ENCODE measurements around the gene PPT2. TPM values are rescaled to one million over a fixed set of nuclear protein-coding genes. Genes with fewer than 3 reads are reported as not detected.
A peak's percentile ranks its signal among the peaks of the same experiment; 100 is the strongest.

The PPT2 gene
- total RNA-seq, 2 experiments from 2014 or later: 13.2 to 14.8 TPM

DNA sequence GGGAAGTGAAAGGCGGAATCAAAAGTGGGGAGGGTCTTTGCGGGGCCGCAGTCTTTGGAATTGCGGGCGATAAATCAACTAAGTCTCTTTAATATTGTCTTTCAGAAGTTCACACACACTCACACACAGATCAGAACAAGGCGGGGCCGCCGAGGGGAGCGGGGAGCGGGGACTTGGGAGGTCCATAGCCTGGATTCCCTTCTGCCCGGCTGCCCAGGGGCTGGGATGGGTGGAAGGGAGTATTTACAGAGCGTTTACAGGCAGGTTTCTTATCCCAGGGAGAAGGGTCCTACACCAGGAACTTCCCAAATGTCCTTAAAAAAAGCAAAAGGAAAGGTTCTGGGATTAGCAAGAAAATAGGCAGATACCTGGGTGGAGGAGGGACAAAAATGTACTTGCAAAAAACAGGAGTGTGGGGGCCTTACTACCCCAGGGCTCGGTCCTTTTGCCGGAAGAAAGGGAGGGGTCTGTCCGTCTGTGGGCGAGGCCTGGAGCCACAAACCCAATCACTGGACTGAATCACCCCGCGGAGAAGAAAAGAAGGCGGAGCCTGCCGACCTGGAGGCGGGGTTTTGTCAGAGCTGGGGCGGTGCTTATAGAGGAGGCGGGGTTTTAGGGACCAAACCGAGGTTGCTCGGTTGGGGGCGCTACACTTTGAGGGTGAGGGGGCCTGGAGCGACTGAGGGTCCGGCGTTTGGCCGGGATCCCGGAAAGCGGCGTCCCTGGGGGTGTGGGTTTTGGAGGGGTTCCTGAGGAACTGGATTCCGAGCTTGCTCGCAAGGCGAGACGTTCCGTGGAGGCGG, 5.5 kb upstream of the PPT2 start:
- DNase-seq: peak; percentile 89
- Mint-ChIP-seq H3K4me3 (peak overlapping the region; percentile 76), H3K27ac (peak overlapping the region; percentile 28), H3K27me3 (ENCODE audit: low read depth) (peaks cover 8% of the 10 kb centered on the region), H3K36me3 (ENCODE audit: low read depth) (no peaks in the 10 kb centered on the region), H3K4me1 (ENCODE audit: low read depth) (peaks cover 44% of the 10 kb centered on the region), H3K9me3 (no peaks in the 10 kb centered on the region)
- intact Hi-C loops (cut with micrococcal nuclease): loop anchor here (1.0 kb wide), 1 partner anchor 18 kb away; the partner anchor contains the start of gene FKBPL
- CTCF ChIA-PET: interaction anchor here (0.8 kb wide), 1 partner anchor 12 kb away, joined by 4 read pairs; no protein-coding TSS in a partner anchor

DNA sequence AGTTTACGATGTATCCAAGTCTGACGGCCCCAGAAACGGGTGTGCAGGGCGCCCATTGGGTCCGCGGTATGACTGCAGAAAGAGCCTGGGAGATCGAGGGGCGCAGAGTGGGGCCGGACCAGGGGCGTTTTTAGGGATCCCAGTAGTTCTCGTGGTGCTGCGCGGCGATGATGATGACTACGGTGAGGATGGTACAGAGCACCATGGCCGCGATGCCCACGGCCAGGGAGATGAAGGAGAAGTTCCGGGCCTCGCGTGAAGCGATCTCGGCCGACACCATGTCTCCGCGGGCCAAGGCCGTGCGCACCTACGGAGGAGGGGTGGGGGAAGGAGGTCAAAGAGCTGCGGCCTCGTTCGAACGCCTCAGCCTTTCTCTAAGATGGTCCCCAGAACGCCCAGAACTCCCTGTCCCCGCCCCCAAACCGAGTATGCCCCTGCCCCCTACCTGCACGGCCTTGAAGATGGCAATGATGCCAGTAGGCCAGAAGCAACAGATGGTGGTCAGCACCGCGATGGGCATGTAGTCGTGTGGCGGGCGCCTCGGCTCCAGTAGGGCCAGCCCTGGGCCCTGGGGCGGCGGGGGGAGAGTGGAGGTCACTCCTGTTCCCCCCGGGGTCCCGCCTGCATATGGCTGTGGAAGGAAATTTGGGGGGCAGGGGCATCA, 4.7 kb upstream of the PPT2 start:
- peaks cover 8% of the 10 kb centered on the region for H3K27me3 Mint-ChIP-seq (ENCODE audit: low read depth)
- peaks cover 45% of the 10 kb centered on the region for H3K4me1 Mint-ChIP-seq (ENCODE audit: low read depth)
- CTCF ChIA-PET: interaction anchor here (0.8 kb wide), 1 partner anchor 13 kb away, joined by 4 read pairs; no protein-coding TSS in a partner anchor
- peak overlapping the region; percentile 76 for H3K4me3 Mint-ChIP-seq
- no peak for DNase-seq
- peak overlapping the region; percentile 28 for H3K27ac Mint-ChIP-seq
- intact Hi-C loops (cut with micrococcal nuclease): no loop called here
- H3K36me3 Mint-ChIP-seq (ENCODE audit: low read depth): no peaks in the 10 kb centered on the region
- no peaks in the 10 kb centered on the region for H3K9me3 Mint-ChIP-seq

DNA sequence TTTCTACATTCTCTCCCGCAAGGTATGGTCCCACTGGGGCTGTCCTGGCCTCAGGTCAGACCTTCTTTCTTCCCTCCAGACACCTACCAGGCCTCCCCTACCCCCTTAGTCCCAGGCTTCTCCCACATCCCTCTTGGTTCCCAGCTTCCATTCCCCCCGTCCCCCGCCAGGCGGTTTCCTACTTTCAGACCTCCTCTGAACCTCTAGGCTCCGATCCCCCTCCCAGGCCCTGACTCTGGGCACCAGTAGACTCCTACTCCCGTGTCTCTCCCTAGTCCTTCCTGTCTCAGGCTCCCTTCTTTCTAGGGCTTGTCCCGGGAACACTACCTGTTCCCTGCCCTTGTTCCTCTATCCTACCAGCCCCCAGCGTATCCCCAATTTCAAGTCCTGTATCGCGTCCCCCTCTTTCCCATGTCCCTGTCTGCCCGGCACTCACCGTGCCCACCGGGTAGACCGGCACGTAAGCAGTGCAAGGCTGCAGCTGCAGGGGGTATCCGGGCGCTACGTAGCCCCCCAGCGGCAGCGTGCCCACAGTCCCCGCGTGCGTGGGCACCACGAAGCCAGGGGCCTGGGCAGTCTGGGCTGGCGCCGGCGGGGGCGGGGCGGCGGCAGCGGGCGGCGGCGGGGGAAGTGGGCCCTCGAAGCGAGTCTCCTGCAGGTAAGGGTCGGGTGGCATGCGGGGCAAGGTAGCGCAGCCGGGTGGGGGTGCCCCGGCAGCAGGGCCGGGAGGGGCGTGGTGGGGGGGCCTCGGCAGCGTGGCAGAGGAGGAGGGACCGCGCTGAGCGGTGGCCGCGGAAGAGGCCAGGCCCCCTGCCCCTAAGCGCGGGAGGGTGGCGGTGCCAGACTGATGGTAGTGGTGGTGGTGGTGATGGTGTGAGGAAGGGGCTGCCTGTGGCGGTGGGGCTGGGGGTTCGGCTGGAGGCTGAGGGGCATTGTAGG, 3.7 kb upstream of the PPT2 start:
- H3K27ac Mint-ChIP-seq: no peak overlapping the region
- intact Hi-C loops (cut with micrococcal nuclease): loop anchor here (5.0 kb wide), 1 partner anchor 193 kb away; the partner anchor contains the start of genes NELFE and SKIC2

DNA sequence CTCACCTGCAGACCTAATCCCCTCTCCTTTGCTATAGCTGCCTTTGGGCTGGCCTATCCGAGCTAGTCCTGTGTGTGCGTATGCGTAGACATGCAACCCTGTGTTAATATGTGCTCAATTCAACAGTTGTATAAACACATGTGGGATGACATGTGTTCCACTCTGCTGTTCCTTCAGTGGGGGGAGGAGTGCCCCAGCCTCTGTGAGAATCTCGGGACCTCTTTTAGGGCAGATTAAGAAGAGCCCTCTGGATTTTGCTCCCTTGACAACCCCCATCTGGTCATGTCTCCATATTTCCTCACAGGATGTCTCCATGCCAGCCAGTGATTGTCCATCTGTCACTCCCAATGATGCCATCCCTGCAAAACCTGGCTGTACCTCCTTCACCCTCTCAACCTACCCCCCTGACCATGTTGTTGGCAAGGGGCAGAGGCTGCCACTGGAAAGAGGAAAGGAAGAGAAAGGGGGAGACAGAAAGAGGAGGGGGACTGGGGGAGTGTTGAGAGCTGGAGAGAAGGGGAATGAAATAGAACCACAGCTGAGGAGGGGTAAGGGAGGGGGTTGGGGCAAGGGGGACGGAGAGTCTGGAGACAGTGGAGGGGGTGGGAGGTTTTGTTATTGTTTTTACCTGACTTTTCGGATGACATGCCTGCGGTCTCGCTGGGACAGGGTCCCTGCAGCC, 2.6 kb upstream of the PPT2 start:
- H3K9me3 Mint-ChIP-seq: no peaks in the 10 kb centered on the region
- CTCF ChIA-PET: no interaction called here
- peaks cover 55% of the 10 kb centered on the region for H3K4me1 Mint-ChIP-seq (ENCODE audit: low read depth)
- H3K27me3 Mint-ChIP-seq (ENCODE audit: low read depth): peaks cover 8% of the 10 kb centered on the region
- no peak for DNase-seq
- H3K27ac Mint-ChIP-seq: no peak overlapping the region
- H3K4me3 Mint-ChIP-seq: peak overlapping the region; percentile 66
- no peaks in the 10 kb centered on the region for H3K36me3 Mint-ChIP-seq (ENCODE audit: low read depth)
- intact Hi-C loops (cut with micrococcal nuclease): loop anchor here (5.0 kb wide), 1 partner anchor 194 kb away; the partner anchor contains the start of genes NELFE and SKIC2

More for the DNA sequence above, 3.7 kb upstream of the PPT2 start:
- Mint-ChIP-seq H3K27me3 (ENCODE audit: low read depth) (peaks cover 8% of the 10 kb centered on the region), H3K4me3 (peak overlapping the region; percentile 66), H3K4me1 (ENCODE audit: low read depth) (peaks cover 51% of the 10 kb centered on the region), H3K9me3 (no peaks in the 10 kb centered on the region), H3K36me3 (ENCODE audit: low read depth) (no peaks in the 10 kb centered on the region)
- no peak for DNase-seq
- CTCF ChIA-PET: no interaction called here

DNA sequence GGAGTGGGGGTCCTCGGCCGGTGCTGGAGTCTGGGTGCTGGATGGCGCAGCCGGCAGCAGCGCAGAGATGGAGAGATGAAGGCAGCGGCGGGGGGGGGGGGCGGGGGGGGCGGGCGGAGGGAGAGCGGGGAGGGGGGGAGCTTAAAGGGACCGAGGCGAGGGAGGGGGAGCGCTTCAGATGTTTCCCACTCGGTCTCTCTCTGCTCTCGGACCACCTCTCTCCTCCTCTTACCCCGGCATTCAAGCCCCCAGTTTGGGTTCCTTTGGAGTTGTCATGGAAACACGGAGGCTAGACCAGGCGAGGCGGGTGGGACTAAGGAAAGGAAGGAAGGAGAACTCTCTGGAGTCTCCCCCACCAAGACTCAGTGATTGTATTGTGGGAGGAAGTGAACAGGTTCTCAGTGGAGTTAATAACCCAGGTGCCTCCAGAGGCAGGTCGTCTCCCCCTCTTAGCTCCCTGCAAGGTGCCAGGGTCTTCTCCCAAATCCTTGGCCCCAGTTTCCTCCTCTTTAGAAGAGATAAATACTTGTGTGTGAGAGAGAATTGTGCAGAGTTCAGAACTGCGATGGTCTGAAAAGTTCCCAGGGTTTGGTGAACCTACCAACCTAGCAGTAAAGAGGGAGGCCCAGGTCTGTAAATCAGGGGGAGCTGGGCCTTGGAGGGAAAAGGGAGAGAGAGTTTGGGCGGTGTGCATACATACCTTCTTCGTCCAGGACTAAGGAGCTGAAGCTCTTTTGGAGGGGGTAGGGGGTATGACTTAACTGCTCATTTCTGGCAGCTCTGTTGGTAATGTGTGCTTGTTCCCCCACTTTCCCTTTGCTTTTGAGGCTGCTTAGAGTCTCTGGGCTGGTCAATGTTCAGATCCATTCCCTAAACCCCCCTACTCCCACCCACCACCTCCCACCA, 1.8 kb upstream of the PPT2 start, which contains the start of gene PRRT1:
Gene PRRT1, minus strand, starts transcription at position 77 of the 906 bp plus-strand sequence. CDS start 112 bp downstream, outside the sequence.
- CTCF ChIA-PET: interaction anchor here (0.6 to 1.1 kb wide), 4 partner anchors 24 to 399 kb away, joined by 3 read pairs; partner anchors contain the start of gene ATF6B
- Mint-ChIP-seq H3K9me3 (no peaks in the 10 kb centered on the region), H3K27ac (no peak within 1 kb of the TSS), H3K4me3 (peak within 1 kb of the TSS; percentile 99), H3K27me3 (ENCODE audit: low read depth) (peaks cover 8% of the 10 kb centered on the region), H3K36me3 (ENCODE audit: low read depth) (no peaks in the 10 kb centered on the region), H3K4me1 (ENCODE audit: low read depth) (peaks cover 55% of the 10 kb centered on the region)
- DNase-seq: no peak
- intact Hi-C loops (cut with micrococcal nuclease): loop anchor here (5.0 kb wide), 1 partner anchor 195 kb away; the partner anchor contains the start of genes NELFE and SKIC2

DNA sequence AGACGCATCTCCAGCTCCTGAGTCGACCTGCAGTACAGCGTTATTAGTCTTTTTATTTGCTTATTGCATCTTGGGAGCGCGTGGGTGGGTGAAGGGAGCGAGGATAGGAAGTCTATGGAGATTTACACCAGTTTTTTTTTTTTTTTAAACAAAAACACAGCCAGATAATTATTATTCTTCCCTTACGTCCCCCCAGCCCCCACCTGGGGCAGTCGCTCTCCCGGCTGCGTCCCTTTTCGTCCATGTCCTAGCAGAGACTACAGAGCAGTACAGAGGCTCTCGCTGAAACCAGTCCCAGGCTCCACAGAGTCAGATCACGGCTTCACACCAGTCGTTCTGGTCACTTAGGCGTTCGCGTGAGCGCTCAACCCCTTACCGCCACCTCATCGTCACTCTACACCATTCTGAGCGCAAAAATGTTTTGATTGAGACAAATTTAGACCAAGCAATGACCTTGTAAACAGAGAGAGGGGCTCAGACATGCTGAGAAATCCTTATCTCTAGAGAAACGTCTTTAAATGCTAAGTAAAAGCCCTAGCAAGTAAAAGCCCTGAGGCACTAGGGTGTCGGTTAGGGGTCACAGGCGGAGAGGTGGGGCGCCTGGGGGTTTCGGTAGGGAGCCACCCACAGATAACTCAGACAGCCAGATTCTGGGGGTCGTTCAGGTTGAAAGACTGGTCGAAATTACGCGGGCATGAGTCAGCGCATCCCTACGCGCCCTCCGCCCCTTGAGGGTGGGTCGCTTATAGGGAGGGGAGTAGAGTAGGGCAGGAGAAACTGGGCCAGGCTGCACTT, 975 bp upstream of the PPT2 start:
- peak overlapping the region; percentile 99 for H3K4me3 Mint-ChIP-seq
- CTCF ChIA-PET: interaction anchor here (0.6 to 1.1 kb wide), 4 partner anchors 25 to 400 kb away, joined by 3 read pairs; partner anchors contain the start of gene ATF6B
- intact Hi-C loops (cut with micrococcal nuclease): loop anchor here (5.0 kb wide), 1 partner anchor 196 kb away; the partner anchor contains the start of genes NELFE and SKIC2
- H3K9me3 Mint-ChIP-seq: no peaks in the 10 kb centered on the region
- H3K4me1 Mint-ChIP-seq (ENCODE audit: low read depth): peaks cover 55% of the 10 kb centered on the region
- H3K27me3 Mint-ChIP-seq (ENCODE audit: low read depth): peaks cover 8% of the 10 kb centered on the region
- no peak for DNase-seq
- H3K36me3 Mint-ChIP-seq (ENCODE audit: low read depth): peaks cover 7% of the 10 kb centered on the region
- H3K27ac Mint-ChIP-seq: no peak overlapping the region

DNA sequence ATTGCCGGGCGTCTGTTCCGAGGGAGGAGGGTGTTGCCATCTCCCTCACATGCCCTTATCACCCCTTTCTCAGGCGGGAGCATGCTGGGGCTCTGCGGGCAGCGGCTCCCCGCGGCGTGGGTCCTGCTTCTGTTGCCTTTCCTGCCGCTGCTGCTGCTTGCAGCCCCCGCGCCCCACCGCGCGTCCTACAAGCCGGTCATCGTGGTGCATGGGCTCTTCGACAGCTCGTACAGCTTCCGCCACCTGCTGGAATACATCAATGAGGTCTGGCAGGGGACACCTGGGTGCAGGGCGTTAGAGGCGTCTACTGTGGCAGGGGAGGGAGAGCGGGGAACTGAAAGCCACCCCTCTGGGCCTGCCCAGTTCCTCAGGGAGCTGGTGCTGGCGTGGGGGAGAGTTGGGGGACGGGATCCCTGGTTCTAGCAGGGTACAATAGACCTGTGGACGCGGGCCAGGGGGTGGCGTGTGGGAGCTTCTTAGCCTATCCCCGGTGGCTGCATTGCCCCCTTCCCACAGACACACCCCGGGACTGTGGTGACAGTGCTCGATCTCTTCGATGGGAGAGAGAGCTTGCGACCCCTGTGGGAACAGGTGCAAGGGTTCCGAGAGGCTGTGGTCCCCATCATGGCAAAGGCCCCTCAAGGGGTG, 697 bp downstream of the PPT2 start:
- intact Hi-C loops (cut with micrococcal nuclease): loop anchor here (1.0 to 5.0 kb wide), 7 partner anchors 23 to 197 kb away; partner anchors contain the start of genes FKBPL, NELFE and SKIC2
- peaks cover 14% of the 10 kb centered on the region for H3K36me3 Mint-ChIP-seq (ENCODE audit: low read depth)
- H3K27ac Mint-ChIP-seq: peak overlapping the region; percentile 88
- peaks cover 5% of the 10 kb centered on the region for H3K27me3 Mint-ChIP-seq (ENCODE audit: low read depth)
- H3K9me3 Mint-ChIP-seq: no peaks in the 10 kb centered on the region
- DNase-seq: peak; percentile 83
- CTCF ChIA-PET: interaction anchor here (0.6 to 1.0 kb wide), 5 partner anchors 36 to 417 kb away, joined by 3 to 4 read pairs (median 3); partner anchors contain the start of gene GPSM3
- peak overlapping the region; percentile 99 for H3K4me3 Mint-ChIP-seq
- peaks cover 42% of the 10 kb centered on the region for H3K4me1 Mint-ChIP-seq (ENCODE audit: low read depth)

DNA sequence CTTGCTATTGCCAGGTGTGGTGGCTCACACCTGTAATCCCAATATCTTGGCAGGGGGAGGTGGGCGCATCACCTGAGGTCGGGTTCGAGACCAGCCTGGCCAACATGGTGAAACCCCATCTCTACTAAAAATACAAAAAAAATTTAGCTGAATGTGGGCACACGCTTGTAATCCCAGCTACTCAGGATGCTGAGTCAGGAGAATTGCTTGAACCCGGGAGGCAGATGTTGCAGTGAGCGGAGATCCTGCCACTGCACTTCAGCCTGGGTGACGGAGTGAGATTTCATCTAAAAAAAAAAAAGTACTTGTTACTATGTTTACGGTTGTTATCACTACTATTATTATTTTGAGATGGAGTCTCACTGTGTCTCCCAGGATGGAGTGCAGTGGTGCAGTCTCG, 3.0 kb downstream of the PPT2 start:
- Mint-ChIP-seq H3K36me3 (ENCODE audit: low read depth) (peaks cover 14% of the 10 kb centered on the region), H3K27ac (no peak overlapping the region), H3K4me3 (no peak overlapping the region), H3K4me1 (ENCODE audit: low read depth) (peaks cover 27% of the 10 kb centered on the region), H3K9me3 (no peaks in the 10 kb centered on the region), H3K27me3 (ENCODE audit: low read depth) (no peaks in the 10 kb centered on the region)
- no peak for DNase-seq
- intact Hi-C loops (cut with micrococcal nuclease): no loop called here
- CTCF ChIA-PET: no interaction called here

DNA sequence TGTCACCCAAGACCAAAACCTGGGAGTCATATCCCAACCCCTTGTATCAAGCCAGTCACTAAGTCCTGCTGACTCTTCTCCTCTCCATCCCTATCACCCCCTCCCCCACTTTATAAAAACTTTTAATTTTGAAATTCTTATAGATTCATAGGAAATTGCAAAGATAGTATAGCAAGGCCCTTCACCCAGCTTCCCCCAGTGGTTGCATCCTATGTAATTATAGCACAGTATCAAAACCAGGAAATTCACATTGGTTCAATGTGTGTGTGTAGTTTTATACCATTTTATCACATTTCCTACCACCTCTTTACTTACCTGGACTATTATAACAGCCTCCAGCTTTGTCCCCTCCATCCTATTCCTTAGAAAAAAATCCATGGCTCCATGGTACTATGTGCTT, 4.1 kb downstream of the PPT2 start:
- CTCF ChIA-PET: interaction anchor here (0.8 to 1.1 kb wide), 2 partner anchors 27 to 87 kb away, joined by 3 read pairs; no protein-coding TSS in a partner anchor
- Mint-ChIP-seq H3K4me1 (ENCODE audit: low read depth) (peaks cover 15% of the 10 kb centered on the region), H3K36me3 (ENCODE audit: low read depth) (peaks cover 17% of the 10 kb centered on the region), H3K9me3 (no peaks in the 10 kb centered on the region), H3K4me3 (no peak overlapping the region), H3K27me3 (ENCODE audit: low read depth) (no peaks in the 10 kb centered on the region), H3K27ac (no peak overlapping the region)
- intact Hi-C loops (cut with micrococcal nuclease): no loop called here
- no peak for DNase-seq

Measured in activated naive CD4-positive, alpha-beta T cell treated with anti-CD3 and anti-CD28 coated beads for 36 hours (primary cell).